T-helper 2 cell treated with Interferon-gamma antibody and Interleukin-4, amounts not matched to agents 5 μg/mL and 100 μg/mL, for 36 hours (primary cell): Measurements from ENCODE around the gene TNFSF8.

ENCODE experiments used
- DNase-seq: peaks from one replicate; pipeline ENCODE4 v3.0.0; 2021; ENCODE audit warnings: low spot score
- H3K27ac Mint-ChIP-seq: one replicate; pipeline ENCODE4 v1.8.0; 2021; ENCODE audit warnings: mild to moderate bottlenecking, mixed read lengths
- H3K27me3 Mint-ChIP-seq: one replicate; pipeline ENCODE4 v1.8.0; 2021; ENCODE audit warnings: low read depth, mixed read lengths
- H3K36me3 Mint-ChIP-seq: one replicate; pipeline ENCODE4 v1.8.0; 2021; ENCODE audit warnings: low read depth, mixed read lengths
- H3K4me1 Mint-ChIP-seq: one replicate; pipeline ENCODE4 v1.8.0; 2021; ENCODE audit warnings: low read depth, mixed read lengths
- H3K4me3 Mint-ChIP-seq: one replicate; pipeline ENCODE4 v1.8.0; 2022; ENCODE audit warnings: mild to moderate bottlenecking, moderate library complexity, mixed read lengths
- H3K9me3 Mint-ChIP-seq: one replicate; pipeline ENCODE4 v1.8.0; 2021; ENCODE audit warnings: mixed read lengths

TNFSF8 gene

GRCh38 chr9:114925672-114926071, 4.7 kb downstream of the TNFSF8 start:
- no peaks in the 10 kb centered on the region for H3K9me3 Mint-ChIP-seq
- peaks cover 53% of the 10 kb centered on the region for H3K4me1 Mint-ChIP-seq
- no peak for DNase-seq
- no peak overlapping the region for H3K27ac Mint-ChIP-seq
- H3K4me3 Mint-ChIP-seq, result peak overlapping the region; percentile 52
- peaks cover 59% of the 10 kb centered on the region for H3K36me3 Mint-ChIP-seq
- H3K27me3 Mint-ChIP-seq, result no peaks in the 10 kb centered on the region

GRCh38 chr9:114925039-114925438, 5.4 kb downstream of the TNFSF8 start:
- Mint-ChIP-seq H3K4me3 (peak overlapping the region; percentile 39), H3K36me3 (peaks cover 63% of the 10 kb centered on the region), H3K4me1 (peaks cover 54% of the 10 kb centered on the region), H3K27ac (no peak overlapping the region), H3K9me3 (no peaks in the 10 kb centered on the region), H3K27me3 (no peaks in the 10 kb centered on the region)
- no peak for DNase-seq

DNA sequence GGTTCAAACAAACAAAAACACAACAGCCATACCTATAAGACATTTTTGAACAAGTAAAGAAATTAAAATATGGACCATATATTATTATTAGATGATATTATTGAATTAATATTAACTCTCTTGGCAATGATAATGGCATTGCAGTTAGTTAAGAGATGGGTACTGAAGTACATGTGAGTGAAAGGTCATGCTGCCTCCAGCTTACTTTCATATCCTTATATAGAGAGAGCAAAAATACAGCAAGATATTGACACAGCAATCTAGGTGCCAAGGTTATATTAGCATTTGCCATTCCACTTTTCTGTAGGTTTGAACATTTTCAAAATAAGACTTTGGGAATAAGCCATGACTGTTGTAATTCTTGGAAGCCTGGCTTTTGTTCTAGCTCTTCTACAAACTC, 6.1 kb downstream of the TNFSF8 start:
- Mint-ChIP-seq H3K27ac (no peak overlapping the region), H3K4me3 (peak overlapping the region; percentile 33), H3K36me3 (peaks cover 69% of the 10 kb centered on the region), H3K9me3 (no peaks in the 10 kb centered on the region), H3K27me3 (no peaks in the 10 kb centered on the region), H3K4me1 (peaks cover 60% of the 10 kb centered on the region)
- no peak for DNase-seq

- H3K27ac Mint-ChIP-seq, result no peak overlapping the region
- H3K9me3 Mint-ChIP-seq, result no peaks in the 10 kb centered on the region
- DNase-seq, result no peak
- peaks cover 65% of the 10 kb centered on the region for H3K36me3 Mint-ChIP-seq
- peaks cover 62% of the 10 kb centered on the region for H3K4me1 Mint-ChIP-seq
- no peaks in the 10 kb centered on the region for H3K27me3 Mint-ChIP-seq
- H3K4me3 Mint-ChIP-seq, result no peak overlapping the region
Observed at GRCh38 chr9:114923918-114924317, 6.5 kb downstream of the TNFSF8 start.

DNA sequence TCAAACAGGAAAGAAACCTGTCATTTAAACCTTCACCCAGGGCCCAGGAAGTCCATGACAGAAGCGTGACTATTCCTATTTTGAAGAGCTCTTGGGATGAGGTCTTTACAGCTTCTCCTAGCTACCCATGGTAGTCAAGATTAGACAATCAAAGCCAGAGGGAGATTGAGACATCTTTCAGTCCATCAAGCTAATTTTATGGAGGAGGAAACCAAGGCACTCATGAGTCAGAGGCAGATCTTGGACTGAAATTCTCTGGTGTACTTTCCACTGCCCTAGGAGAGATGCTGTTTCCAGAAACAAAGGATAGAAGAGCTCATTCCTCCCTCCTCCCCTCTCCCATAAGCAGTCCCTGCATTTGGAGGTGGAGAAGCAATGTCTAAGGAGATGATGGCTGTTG, 9.2 kb downstream of the TNFSF8 start:
- Mint-ChIP-seq H3K9me3 (no peaks in the 10 kb centered on the region), H3K27me3 (no peaks in the 10 kb centered on the region), H3K4me3 (no peak overlapping the region), H3K27ac (peak overlapping the region; percentile 22), H3K4me1 (peaks cover 61% of the 10 kb centered on the region), H3K36me3 (peaks cover 68% of the 10 kb centered on the region)
- no peak for DNase-seq

DNA sequence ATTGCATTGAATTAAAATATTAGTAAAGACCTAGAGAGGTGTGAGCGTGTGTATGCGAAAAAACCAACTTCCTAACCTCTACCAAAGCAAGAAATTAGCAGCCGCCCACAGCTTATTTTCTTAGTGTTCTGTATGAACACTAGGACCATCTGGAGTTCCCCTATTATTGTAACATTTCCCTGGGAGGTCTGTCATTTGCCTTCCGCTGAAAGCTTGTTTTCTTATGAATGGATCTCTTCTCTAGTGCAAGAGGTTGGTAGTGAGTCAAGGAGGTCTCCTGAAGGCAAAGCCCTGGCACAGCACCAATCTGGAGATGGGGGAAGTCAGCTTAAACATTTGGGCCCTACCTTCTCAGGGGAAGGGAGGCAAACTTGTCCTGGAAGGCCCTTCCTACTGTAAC, 10.8 kb downstream of the TNFSF8 start:
- H3K4me3 Mint-ChIP-seq, result peak overlapping the region; percentile 23
- peaks cover 57% of the 10 kb centered on the region for H3K4me1 Mint-ChIP-seq
- peak overlapping the region; percentile 15 for H3K27ac Mint-ChIP-seq
- peaks cover 73% of the 10 kb centered on the region for H3K36me3 Mint-ChIP-seq
- H3K9me3 Mint-ChIP-seq, result no peaks in the 10 kb centered on the region
- no peaks in the 10 kb centered on the region for H3K27me3 Mint-ChIP-seq
- DNase-seq, result no peak

DNA sequence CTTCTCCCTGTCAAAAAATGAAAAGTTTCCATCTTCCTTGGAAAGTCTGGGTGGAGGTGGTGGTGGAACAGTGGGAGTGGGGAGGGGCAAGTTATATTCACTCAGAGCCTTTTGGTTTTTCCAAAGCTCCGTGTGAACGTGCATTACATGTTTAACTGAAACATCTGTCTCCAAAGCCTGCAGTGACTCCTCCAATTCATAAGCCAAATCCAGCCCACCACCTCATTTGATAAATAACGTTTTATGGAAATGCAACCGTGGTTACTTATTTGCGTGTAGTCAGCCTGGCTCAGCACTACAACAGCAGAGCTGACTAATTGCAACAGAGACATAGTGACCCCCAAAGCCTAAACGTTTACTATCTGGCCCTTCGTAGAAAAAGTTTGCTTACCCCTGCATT, 13.9 kb downstream of the TNFSF8 start:
- peaks cover 76% of the 10 kb centered on the region for H3K36me3 Mint-ChIP-seq
- H3K4me3 Mint-ChIP-seq, result no peak overlapping the region
- no peak for DNase-seq
- no peaks in the 10 kb centered on the region for H3K9me3 Mint-ChIP-seq
- no peak overlapping the region for H3K27ac Mint-ChIP-seq
- H3K27me3 Mint-ChIP-seq, result no peaks in the 10 kb centered on the region
- H3K4me1 Mint-ChIP-seq, result peaks cover 42% of the 10 kb centered on the region

- no peak overlapping the region for H3K27ac Mint-ChIP-seq
- H3K9me3 Mint-ChIP-seq, result no peaks in the 10 kb centered on the region
- H3K27me3 Mint-ChIP-seq, result no peaks in the 10 kb centered on the region
- no peak for DNase-seq
- peaks cover 47% of the 10 kb centered on the region for H3K4me1 Mint-ChIP-seq
- H3K4me3 Mint-ChIP-seq, result no peak overlapping the region
- peaks cover 83% of the 10 kb centered on the region for H3K36me3 Mint-ChIP-seq
Observed at GRCh38 chr9:114914139-114914538, 16.3 kb downstream of the TNFSF8 start.

DNA sequence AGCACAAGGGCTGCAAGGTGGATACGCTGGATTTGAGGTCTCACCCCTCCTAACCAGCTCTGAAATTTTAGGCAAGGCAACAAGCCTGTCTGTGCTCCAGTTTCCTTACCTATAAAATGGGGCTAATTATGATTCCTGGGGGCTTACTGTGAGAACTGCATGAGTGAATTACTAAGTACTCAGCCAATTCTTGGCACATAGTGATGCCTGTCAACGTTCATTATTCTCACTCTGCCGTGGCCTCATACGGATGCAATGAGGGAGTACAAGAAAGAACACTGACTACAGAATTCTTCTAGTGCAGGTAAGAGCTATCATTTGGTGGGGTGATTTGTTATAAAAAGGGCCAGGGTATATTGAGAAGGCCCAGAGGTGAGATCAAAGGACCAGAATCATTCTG, 16.7 kb downstream of the TNFSF8 start:
- Mint-ChIP-seq H3K27ac (peak overlapping the region; percentile 42), H3K4me1 (peaks cover 51% of the 10 kb centered on the region), H3K4me3 (no peak overlapping the region), H3K36me3 (peaks cover 86% of the 10 kb centered on the region), H3K9me3 (no peaks in the 10 kb centered on the region), H3K27me3 (no peaks in the 10 kb centered on the region)
- no peak for DNase-seq

DNA sequence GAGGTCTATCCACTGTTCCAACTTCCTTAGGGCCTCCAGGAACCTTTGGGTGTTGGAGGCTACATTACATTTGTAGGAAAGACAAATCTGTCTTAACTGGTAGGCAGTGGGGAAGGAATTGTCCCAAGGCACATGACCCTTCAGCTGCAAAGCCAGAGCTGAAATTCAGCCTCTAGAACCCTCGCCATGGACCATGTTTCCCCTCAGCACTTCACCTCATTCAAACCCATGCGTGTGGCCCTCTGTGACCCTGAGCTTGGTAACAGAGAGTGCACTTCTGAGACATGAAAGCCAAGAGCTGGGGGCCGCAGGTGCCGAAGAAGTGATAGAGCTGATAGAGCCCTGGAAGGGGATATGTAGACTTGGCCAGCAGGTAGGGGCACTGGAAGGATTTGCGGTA, 17.2 kb downstream of the TNFSF8 start:
- H3K27ac Mint-ChIP-seq, result peak overlapping the region; percentile 51
- H3K4me1 Mint-ChIP-seq, result peaks cover 56% of the 10 kb centered on the region
- no peaks in the 10 kb centered on the region for H3K9me3 Mint-ChIP-seq
- DNase-seq, result no peak
- H3K27me3 Mint-ChIP-seq, result no peaks in the 10 kb centered on the region
- no peak overlapping the region for H3K4me3 Mint-ChIP-seq
- H3K36me3 Mint-ChIP-seq, result peaks cover 89% of the 10 kb centered on the region

DNA sequence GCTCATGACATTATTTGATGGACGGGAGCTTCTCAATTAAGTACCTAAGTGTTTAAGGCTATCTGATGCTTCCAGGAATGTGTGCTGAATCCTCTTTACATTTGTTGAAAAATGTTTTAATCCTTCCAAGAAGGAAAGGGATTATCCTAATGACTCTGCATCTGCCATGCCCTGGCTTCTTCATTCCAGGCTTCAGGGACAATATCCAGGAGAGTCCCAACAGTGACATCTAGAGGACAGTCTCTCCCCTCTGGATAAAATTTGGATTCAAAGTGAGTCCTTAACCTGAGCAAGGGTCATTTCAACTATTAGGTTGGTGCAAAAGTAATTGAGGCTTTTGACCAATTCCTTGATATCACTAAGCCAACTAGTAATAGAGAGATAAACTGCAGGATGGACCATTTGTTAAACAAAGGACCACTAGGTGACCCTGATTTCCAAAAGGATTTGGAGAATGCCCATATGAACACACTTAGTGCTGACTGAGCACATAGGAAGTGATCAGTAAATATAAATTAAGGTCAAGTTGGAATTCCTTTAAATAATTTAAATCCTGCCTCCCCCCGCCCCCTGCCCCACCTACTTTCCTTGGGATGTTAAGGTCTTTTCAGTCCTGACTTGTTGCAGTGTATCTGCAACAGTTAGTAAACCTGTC, 19.1 kb downstream of the TNFSF8 start:
- peaks cover 61% of the 10 kb centered on the region for H3K4me1 Mint-ChIP-seq
- no peaks in the 10 kb centered on the region for H3K9me3 Mint-ChIP-seq
- DNase-seq, result no peak
- peak overlapping the region; percentile 33 for H3K27ac Mint-ChIP-seq
- peaks cover 85% of the 10 kb centered on the region for H3K36me3 Mint-ChIP-seq
- no peak overlapping the region for H3K4me3 Mint-ChIP-seq
- no peaks in the 10 kb centered on the region for H3K27me3 Mint-ChIP-seq

- DNase-seq, result no peak
- H3K36me3 Mint-ChIP-seq, result peaks cover 83% of the 10 kb centered on the region
- H3K9me3 Mint-ChIP-seq, result no peaks in the 10 kb centered on the region
- no peak overlapping the region for H3K4me3 Mint-ChIP-seq
- no peaks in the 10 kb centered on the region for H3K27me3 Mint-ChIP-seq
- H3K4me1 Mint-ChIP-seq, result peaks cover 64% of the 10 kb centered on the region
- peak overlapping the region; percentile 93 for H3K27ac Mint-ChIP-seq
Observed at GRCh38 chr9:114910541-114910940, 19.9 kb downstream of the TNFSF8 start.

- Mint-ChIP-seq H3K27me3 (no peaks in the 10 kb centered on the region), H3K4me3 (peak overlapping the region; percentile 68), H3K4me1 (peaks cover 60% of the 10 kb centered on the region), H3K27ac (peak overlapping the region; percentile 93), H3K9me3 (no peaks in the 10 kb centered on the region), H3K36me3 (peaks cover 83% of the 10 kb centered on the region)
- no peak for DNase-seq
Observed at GRCh38 chr9:114909661-114910060, 20.7 kb downstream of the TNFSF8 start.

DNA sequence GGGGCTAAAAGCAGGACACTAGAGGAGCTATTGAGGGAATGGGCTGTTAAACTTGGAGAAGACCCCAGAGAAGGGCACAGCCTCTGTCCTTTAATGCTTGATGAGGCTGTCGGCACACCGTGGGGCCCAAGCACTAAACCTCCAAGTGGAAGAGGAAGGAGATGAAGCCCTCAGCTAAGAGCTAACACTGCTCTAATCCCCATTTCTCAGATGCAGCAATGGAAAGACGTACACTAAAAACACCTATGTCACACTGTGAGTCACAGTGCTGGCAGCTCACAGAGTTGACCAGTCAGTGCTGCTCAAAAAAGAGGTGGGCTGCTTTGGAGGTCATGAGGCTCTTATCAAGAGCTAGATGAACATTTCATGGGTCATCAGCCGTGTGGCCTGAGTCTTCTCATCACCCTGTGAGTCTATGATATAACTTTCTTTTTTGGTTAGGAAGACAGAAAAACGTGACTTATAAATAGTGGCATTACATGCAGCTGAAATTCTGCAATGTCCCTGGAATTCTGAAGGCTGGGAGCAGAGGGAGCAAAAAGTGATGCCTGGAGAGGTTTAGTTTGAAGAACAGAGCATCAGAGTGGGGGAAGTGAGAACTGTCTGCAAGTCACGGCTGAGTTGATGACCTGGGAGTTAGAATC, 21.5 kb downstream of the TNFSF8 start:
- Mint-ChIP-seq H3K36me3 (peaks cover 84% of the 10 kb centered on the region), H3K27me3 (no peaks in the 10 kb centered on the region)

More for the DNA sequence above, 21.5 kb downstream of the TNFSF8 start:
- Mint-ChIP-seq H3K27ac (peak overlapping the region; percentile 93), H3K4me1 (peaks cover 62% of the 10 kb centered on the region), H3K4me3 (peak overlapping the region; percentile 68), H3K9me3 (no peaks in the 10 kb centered on the region)
- DNase-seq, result peak; percentile 54
